Activated T-cell treated with anti-CD3 and anti-CD28 coated beads, Interleukin-2, amount 50 U/mL, for 24 hours (primary cell): ENCODE results near the gene GMEB1.
"Not testable (repeated sequence)": the region's sequence is repeated elsewhere in the genome, so short reads cannot be mapped to it uniquely, and the experiment has no call there.

ENCODE experiments used
- DNase-seq: peaks from one replicate; pipeline ENCODE4 v3.0.0-alpha.2; 2020
- H3K27ac Mint-ChIP-seq: 2 replicates; pipeline ENCODE4 v1.8.0; 2020; ENCODE audit warnings: mild to moderate bottlenecking, mixed read lengths
- H3K27me3 Mint-ChIP-seq: 2 replicates; pipeline ENCODE4 v1.8.0; 2020; ENCODE audit warnings: mixed read lengths
- H3K36me3 Mint-ChIP-seq: 2 replicates; pipeline ENCODE4 v1.8.0; 2020; ENCODE audit warnings: low read depth, mixed read lengths
- H3K4me1 Mint-ChIP-seq: 2 replicates; pipeline ENCODE4 v1.8.0; 2020; ENCODE audit warnings: low read depth, mixed read lengths
- H3K4me3 Mint-ChIP-seq: 2 replicates; pipeline ENCODE4 v1.8.0; 2020; ENCODE audit warnings: mild to moderate bottlenecking, moderate library complexity, mixed read lengths
- H3K9me3 Mint-ChIP-seq: 2 replicates; pipeline ENCODE4 v1.8.0; 2020; ENCODE audit warnings: mixed read lengths

GMEB1 gene

GRCh38 chr1:28655448-28656311 lies 12.9 kb upstream of the GMEB1 start:
- not testable (repeated sequence) for H3K36me3 Mint-ChIP-seq, H3K27me3 Mint-ChIP-seq, H3K4me1 Mint-ChIP-seq, DNase-seq, H3K4me3 Mint-ChIP-seq, H3K9me3 Mint-ChIP-seq, H3K27ac Mint-ChIP-seq

- Mint-ChIP-seq H3K4me1 (no peaks in the 10 kb centered on the region), H3K4me3 (no peak overlapping the region), H3K27ac (no peak overlapping the region), H3K9me3 (no peaks in the 10 kb centered on the region), H3K27me3 (no peaks in the 10 kb centered on the region), H3K36me3 (no peaks in the 10 kb centered on the region)
- DNase-seq, result no peak
Observed at GRCh38 chr1:28656335-28656734, 12.2 kb upstream of the GMEB1 start.

GRCh38 chr1:28663871-28664470 lies 4.6 kb upstream of the GMEB1 start:
- Mint-ChIP-seq H3K4me1 (peaks cover 16% of the 10 kb centered on the region), H3K9me3 (no peaks in the 10 kb centered on the region), H3K4me3 (no peak overlapping the region), H3K36me3 (peaks cover 5% of the 10 kb centered on the region), H3K27ac (no peak overlapping the region), H3K27me3 (no peaks in the 10 kb centered on the region)
- DNase-seq, result no peak

- Mint-ChIP-seq H3K4me3 (no peak overlapping the region), H3K27ac (peak overlapping the region; percentile 61), H3K4me1 (peaks cover 22% of the 10 kb centered on the region), H3K9me3 (no peaks in the 10 kb centered on the region), H3K36me3 (peaks cover 12% of the 10 kb centered on the region), H3K27me3 (no peaks in the 10 kb centered on the region)
- DNase-seq, result no peak
Observed at GRCh38 chr1:28666806-28667205, 1.8 kb upstream of the GMEB1 start.

- Mint-ChIP-seq H3K36me3 (peaks cover 16% of the 10 kb centered on the region), H3K4me1 (peaks cover 21% of the 10 kb centered on the region), H3K27me3 (no peaks in the 10 kb centered on the region), H3K9me3 (no peaks in the 10 kb centered on the region), H3K4me3 (peak overlapping the region; percentile 96), H3K27ac (peak overlapping the region; percentile 98)
- DNase-seq, result peak; percentile 83
Observed at GRCh38 chr1:28668956-28669723, 556 bp downstream of the GMEB1 start.

GRCh38 chr1:28671254-28671780 lies 2.7 kb downstream of the GMEB1 start:
- no peak for DNase-seq
- Mint-ChIP-seq H3K27me3 (no peaks in the 10 kb centered on the region), H3K4me3 (no peak overlapping the region), H3K9me3 (no peaks in the 10 kb centered on the region), H3K27ac (no peak overlapping the region), H3K36me3 (peaks cover 22% of the 10 kb centered on the region), H3K4me1 (peaks cover 16% of the 10 kb centered on the region)

- not testable (repeated sequence) for DNase-seq, H3K27ac Mint-ChIP-seq, H3K27me3 Mint-ChIP-seq
Observed at GRCh38 chr1:28672971-28673370, 4.4 kb downstream of the GMEB1 start.

GRCh38 chr1:28675924-28676257 lies 7.3 kb downstream of the GMEB1 start:
- H3K4me1 Mint-ChIP-seq, result peaks cover 8% of the 10 kb centered on the region
- DNase-seq, result no peak
- H3K27ac Mint-ChIP-seq, result no peak overlapping the region
- H3K4me3 Mint-ChIP-seq, result no peak overlapping the region
- H3K27me3 Mint-ChIP-seq, result no peaks in the 10 kb centered on the region
- peaks cover 14% of the 10 kb centered on the region for H3K36me3 Mint-ChIP-seq
- H3K9me3 Mint-ChIP-seq, result no peaks in the 10 kb centered on the region

More at GRCh38 chr1:28672971-28673370, 4.4 kb downstream of the GMEB1 start:
- peaks cover 22% of the 10 kb centered on the region for H3K36me3 Mint-ChIP-seq
- not testable (repeated sequence) for H3K9me3 Mint-ChIP-seq, H3K4me3 Mint-ChIP-seq
- H3K4me1 Mint-ChIP-seq, result peaks cover 14% of the 10 kb centered on the region

GRCh38 chr1:28680151-28680550 lies 11.6 kb downstream of the GMEB1 start:
- H3K9me3 Mint-ChIP-seq, result no peaks in the 10 kb centered on the region
- peaks cover 7% of the 10 kb centered on the region for H3K4me1 Mint-ChIP-seq
- peaks cover 49% of the 10 kb centered on the region for H3K36me3 Mint-ChIP-seq
- no peak overlapping the region for H3K27ac Mint-ChIP-seq
- H3K4me3 Mint-ChIP-seq, result no peak overlapping the region
- no peak for DNase-seq
- H3K27me3 Mint-ChIP-seq, result no peaks in the 10 kb centered on the region

- no peak for DNase-seq
- Mint-ChIP-seq H3K36me3 (peaks cover 64% of the 10 kb centered on the region), H3K27me3 (no peaks in the 10 kb centered on the region), H3K27ac (no peak overlapping the region), H3K4me1 (peaks cover 4% of the 10 kb centered on the region), H3K4me3 (no peak overlapping the region), H3K9me3 (no peaks in the 10 kb centered on the region)
Observed at GRCh38 chr1:28682840-28683239, 14.3 kb downstream of the GMEB1 start.

GRCh38 chr1:28684937-28685336 lies 16.4 kb downstream of the GMEB1 start:
- no peak for DNase-seq
- Mint-ChIP-seq H3K27me3 (no peaks in the 10 kb centered on the region), H3K9me3 (no peaks in the 10 kb centered on the region), H3K36me3 (peaks cover 72% of the 10 kb centered on the region), H3K27ac (no peak overlapping the region), H3K4me1 (peaks cover 1% of the 10 kb centered on the region), H3K4me3 (no peak overlapping the region)

GRCh38 chr1:28691627-28692026 lies 23.0 kb downstream of the GMEB1 start:
- not testable (repeated sequence) for H3K4me3 Mint-ChIP-seq, H3K27ac Mint-ChIP-seq, H3K4me1 Mint-ChIP-seq, DNase-seq, H3K27me3 Mint-ChIP-seq, H3K9me3 Mint-ChIP-seq
- H3K36me3 Mint-ChIP-seq, result peaks cover 63% of the 10 kb centered on the region

GRCh38 chr1:28703629-28704028 lies 35.0 kb downstream of the GMEB1 start:
- Mint-ChIP-seq H3K36me3 (peaks cover 69% of the 10 kb centered on the region), H3K27me3 (no peaks in the 10 kb centered on the region)
- no peak for DNase-seq

GRCh38 chr1:28716336-28716735 lies 47.8 kb downstream of the GMEB1 start:
- H3K9me3 Mint-ChIP-seq, result no peaks in the 10 kb centered on the region
- H3K27ac Mint-ChIP-seq, result no peak overlapping the region
- H3K27me3 Mint-ChIP-seq, result no peaks in the 10 kb centered on the region
- H3K4me1 Mint-ChIP-seq, result no peaks in the 10 kb centered on the region
- H3K36me3 Mint-ChIP-seq, result peaks cover 47% of the 10 kb centered on the region
- DNase-seq, result no peak
- H3K4me3 Mint-ChIP-seq, result no peak overlapping the region

More at GRCh38 chr1:28703629-28704028, 35.0 kb downstream of the GMEB1 start:
- Mint-ChIP-seq H3K9me3 (no peaks in the 10 kb centered on the region), H3K27ac (no peak overlapping the region), H3K4me1 (peaks cover 2% of the 10 kb centered on the region), H3K4me3 (no peak overlapping the region)
